Stimulated activated CD4-positive, alpha-beta T cell treated with anti-CD3 and anti-CD28 coated beads, TNF-alpha, amount 100 ng/mL, for 48 hours (primary cell): Measurements from ENCODE around the gene MEIOB.
A peak's percentile ranks its signal among the peaks of the same experiment; 100 is the strongest.
"Not testable (repeated sequence)": the region's sequence is repeated elsewhere in the genome, so short reads cannot be mapped to it uniquely, and the experiment has no call there.

Source experiments
- DNase-seq, 3 donors: peaks; one replicate each; pipeline ENCODE4 v3.0.0-alpha.2; 2020; ENCODE audit warnings: low read depth in 3 of 3

MEIOB gene

DNA sequence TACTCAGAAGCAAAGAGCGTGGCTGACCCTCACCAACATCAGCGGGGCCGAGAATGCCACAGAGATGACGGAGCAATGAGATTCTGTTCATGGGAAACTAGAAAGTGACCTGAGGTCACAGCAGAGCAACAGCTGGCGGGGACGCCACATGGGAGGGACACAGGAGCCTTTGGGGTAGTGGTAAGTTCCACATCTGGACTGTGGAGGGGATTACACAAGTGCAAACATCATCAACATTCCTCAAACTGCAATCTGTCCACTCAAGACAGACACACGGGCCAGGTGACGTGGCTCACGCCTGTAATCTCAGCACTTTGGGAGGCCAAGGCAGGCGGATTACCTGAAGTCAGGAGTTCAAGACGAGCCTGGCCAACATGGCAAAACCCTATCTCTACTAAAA lies 56.5 kb downstream of the MEIOB start:
- DNase-seq, result no peak

DNA sequence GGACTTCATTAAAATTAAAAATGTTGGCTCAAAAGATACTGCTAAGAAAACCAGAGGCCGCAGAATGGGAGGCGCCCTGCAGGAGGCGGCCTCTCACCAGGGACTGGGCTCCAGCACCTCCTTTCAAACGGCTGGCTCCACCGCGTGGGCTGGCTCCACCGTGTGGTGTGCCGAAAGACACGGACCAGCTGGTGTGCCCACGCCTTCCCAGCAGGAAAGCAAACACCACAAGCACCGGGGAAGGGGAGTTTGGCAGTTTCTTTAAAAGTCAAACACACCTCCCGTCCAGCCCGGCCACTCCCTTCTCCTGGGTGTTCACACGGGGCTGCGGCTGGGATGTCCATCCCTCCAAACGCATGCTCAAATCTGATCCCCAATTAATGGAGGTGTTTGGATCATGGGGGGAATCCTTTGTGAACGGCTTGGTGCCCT lies 59.2 kb downstream of the MEIOB start:
- peak; percentile 35 to 57 (median 55) for DNase-seq

DNA sequence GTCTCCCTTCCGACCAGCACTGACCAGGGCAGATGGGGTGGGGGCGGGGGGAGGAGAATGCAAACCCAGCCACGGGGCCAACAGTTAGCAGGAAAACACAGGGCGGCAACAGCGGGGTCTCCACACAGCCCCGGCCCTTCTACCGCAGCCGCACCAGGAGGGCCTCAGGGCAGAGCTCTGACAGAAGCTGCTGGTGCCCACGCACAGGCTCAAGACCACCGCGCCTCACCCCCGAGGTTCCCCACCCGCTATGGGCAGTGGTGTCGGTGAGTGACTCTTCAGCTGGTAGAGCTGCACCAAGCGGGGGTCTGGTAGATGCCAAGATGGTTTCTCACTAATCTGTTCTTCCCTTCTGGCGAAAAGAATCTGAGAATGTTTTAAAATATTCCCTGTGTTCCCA lies 61.4 kb downstream of the MEIOB start:
- DNase-seq, result no peak

DNA sequence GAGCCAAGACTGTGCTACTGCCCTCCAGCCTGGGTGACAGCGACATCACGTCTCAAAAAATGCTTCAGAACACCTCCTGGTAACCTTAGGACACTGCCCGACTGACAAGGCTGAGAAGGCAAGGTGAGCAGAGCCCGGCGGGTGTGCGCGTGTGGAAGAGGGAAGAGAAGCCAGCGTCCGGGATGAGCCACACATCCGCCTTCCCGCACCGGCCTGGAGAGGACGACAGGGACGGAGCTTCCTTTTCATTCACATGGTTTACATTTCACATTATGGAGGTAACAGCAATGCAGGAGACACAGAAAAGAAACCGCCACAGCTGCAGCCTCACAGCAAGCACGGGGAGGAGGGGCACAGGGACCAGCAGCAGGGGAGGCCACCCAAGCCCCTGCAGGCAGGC lies 61.9 kb downstream of the MEIOB start:
- no peak for DNase-seq

DNA sequence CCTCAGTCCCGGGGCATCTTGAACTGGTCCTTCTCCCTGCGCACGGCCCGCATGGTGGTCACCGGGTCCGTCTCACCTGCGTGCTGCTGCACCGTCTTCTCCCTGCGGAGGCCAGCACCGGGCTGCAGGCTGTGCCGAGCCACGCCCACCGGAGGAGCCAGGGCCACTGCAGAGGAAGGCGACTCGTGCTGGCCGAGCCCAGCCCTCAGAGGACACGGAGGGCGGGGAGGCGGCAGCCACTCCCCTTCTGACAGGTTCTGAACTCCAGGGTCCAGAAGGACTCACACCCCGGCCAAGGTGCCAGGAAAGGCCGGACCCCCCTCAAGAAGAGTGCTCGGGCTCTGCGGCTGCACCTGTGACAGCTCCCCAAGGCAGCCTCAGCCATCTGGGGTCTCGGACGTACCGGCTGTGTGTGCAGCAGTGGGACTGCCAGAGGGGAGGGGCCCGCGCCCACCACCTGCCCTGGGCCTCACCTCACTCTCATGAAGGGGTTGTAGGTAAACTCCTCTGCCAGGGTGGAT lies 62.6 kb downstream of the MEIOB start:
- DNase-seq, result no peak

DNA sequence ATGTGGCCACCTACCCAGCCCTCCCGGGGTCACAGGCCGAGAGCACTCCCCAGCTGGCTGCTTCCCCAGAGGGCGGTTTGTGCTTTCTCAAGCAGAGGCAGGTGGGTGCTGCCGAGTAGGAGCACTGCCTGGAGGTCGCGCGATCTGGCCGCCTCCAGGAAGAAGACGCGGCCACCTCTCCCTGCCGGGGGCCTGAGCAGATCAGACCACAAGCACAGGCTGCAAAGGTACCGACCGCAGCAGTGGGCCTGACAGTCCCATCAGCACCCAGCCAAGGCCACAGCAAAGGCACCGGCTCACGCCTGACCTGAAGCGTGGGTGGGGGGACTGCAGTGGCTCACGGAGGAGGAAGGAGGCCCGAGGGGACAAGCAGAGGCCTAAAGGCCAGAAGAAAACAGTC lies 63.3 kb downstream of the MEIOB start:
- no peak for DNase-seq

DNA sequence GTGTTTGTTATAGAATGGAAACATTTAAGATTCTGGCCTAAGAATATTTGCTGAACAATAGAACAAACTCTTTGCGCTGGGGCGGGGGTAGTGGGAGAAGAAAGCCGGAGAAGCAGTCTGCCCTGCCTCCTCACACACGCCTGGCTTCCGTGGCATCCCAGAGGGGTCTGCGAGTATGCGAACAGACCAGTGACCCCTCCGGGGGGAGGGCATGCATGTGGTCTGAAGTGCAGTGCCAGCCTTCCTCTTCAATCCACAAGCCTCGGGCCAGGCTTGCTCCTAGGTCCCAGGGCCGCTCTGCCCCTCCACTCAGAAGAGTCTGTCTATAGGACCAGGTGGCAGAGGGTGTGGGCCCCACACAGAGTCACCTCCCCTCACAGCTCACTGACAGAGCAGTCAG lies 64.3 kb downstream of the MEIOB start:
- no peak for DNase-seq

DNA sequence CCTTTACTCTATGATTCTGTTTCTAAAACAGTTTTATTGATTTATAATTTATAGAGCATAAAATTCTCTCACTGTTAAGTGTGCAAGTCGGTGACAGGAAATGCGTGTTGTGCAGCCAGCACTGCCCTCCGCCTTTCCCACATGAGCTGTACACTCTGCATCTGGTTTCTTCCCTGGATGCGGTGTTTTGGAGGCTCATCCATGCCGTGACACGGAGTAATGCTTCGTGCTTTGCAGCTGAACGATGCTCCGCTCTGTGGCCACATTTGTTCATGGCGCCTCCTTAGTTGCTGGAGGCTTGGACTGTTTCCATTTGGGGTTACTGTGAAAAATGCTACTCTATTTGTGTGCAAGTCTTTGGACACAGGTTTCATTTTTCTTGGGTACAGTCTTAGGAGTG lies 71.3 kb downstream of the MEIOB start:
- no peak for DNase-seq

DNA sequence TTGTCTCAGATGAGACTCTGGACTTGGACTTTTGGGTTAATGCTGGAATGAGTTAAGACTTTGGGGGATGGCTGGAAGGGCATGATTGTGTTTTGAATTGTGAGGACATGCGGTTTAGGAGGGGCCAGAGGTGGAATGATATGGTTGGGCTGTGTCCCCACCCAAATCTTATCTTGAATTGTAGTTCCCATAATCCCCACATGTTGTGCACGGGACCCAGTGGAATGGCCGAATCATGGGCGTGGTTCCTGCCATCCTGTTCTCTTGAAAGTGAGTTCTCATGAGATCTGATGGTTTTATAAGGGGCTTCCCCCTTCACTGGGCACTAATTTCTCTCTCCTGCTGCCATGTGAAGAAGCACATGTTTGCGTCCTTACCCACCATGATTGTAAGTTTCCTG lies 72.7 kb downstream of the MEIOB start:
- not testable (repeated sequence) for DNase-seq

DNA sequence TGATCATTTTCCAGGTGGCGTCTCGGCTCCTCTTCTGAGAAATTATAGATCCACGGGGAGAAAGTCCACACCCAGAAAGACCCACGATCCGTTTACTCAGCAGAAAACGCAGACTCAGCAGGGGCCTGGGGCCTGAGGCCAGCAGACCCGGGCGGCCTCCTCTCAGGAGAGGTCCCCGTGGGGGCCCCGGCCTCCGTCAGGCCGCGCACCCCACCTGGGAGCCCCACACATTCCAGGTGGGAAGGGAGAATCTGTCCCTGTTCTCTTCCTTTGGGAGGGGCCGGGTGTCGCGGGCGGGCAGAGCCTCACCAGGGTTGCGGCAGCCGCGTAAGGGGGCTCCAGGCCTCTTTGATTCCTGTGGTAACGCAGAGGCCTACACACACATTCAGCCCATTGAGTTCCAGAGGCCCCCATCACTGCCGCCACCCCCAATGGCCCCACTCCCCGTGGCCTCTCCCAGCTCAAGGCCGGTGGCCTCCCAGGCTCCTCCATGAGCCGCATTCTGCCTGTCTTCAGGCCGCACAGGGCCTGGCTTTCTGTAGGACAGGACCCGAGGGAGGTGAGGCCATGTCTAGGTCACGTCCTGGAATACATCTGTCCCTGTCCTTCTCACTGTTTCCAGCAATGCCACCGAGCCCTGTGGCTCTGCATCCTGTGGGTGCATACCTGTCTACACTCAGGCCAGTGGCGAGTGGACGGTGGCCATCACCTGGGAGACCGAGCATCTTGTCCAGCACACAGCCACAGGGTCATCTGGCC lies 76.9 kb downstream of the MEIOB start:
- no peak for DNase-seq

DNA sequence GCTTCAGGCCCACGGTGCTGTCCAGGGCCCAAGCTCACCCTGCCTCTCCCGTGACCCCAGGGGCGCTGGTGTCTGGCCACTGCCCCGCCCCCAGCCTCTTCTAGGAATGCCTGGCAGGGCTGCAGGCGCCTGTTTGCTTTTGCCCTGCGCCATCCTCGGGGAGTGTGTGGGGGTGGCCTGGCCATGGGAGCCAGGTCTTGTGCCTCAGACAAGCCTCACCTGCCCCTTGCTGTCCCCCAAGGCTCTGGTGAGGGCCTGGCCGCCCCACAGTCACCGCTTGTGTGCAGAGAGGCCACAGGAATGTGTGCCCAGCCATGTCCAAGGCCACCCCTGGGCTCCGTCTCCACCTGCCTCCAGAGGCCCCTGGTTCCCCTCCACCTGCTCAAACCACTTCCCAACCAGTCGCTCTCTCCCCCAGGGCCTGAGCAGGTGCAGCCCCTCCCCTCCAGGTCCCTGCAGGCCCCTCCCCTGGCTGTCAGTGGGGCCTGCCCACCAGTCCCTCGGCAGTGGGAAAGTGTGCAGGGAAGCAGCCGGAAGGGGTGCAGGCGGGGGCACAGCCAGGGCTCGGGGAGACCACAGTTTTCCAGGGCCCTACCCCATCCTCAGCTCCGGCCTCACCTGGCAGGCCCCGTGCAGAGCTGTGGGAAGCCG lies 77.6 kb downstream of the MEIOB start:
- no peak for DNase-seq

DNA sequence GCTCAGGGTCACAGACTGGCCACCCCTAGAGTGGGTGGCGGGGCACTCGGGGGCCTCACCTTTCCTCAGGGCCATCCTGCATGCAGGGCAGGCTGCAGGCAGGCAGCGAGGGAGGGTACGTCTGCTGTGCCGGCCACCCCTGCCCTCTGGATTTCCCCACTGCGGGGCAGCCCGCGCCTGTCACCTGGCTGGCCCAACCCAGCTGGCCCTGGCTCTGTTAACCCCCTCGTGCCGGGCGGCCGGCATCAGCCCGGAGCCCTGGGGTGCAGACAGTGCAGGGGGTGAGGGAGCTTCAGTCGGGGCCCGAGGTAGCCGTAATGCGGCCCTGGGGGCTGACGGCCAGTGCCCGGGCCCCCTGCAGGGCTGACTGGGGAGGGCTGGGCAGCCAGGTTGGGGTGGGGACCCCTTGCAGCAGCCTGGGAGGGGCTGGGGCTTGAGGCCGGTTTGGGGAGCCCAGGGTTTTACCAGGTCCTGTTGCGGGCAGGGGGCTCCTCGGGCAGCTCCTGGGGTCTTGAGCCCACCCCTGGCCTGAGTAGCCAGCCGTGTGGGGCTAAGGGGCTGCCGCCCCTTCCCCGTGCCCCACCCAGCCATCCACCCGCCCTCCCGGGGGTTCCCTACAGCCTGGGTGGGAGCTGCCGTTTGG lies 78.3 kb downstream of the MEIOB start, which contains the start of gene IGFALS:
Gene IGFALS (minus strand): TSS at position 128 of the 643 bp plus-strand sequence. CDS start 53 bp downstream, at position 75.
- no peak for DNase-seq

DNA sequence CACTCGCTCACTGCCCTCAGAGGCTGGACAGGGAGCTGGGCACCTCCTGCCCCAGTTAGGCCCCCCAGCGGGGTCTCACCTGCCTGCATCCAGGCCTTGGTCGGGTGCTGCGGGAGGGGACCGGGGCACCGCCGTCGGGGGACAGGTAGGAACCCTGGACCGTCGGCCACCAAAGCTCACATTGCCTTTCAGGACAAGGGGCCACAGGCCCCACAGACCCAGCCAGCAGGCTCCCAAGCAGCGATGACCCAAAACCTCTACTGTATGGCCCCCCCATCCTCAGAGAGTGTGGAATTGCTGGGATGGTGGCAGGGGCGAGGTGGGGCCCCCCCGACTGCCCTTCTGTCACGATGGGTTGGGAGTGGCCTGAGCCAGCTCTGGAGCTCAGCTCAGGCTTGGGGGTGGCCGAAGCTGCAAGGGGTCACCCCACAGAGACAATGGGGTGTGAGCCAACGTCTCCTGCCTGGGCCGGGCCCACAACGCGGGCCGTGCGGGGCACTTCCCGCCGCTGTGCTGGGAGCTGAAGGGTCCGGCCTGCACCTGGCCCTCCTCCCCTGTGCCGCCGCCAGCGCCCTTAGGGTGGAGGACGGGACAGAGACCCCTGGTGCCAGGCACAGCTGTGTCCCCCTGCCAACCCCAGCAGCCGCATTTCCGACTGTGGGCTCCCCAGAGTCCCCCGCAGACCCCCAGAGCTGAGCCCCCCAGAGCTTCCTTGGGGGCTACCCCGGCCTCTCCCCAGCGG lies 79.0 kb downstream of the MEIOB start:
- no peak for DNase-seq

DNA sequence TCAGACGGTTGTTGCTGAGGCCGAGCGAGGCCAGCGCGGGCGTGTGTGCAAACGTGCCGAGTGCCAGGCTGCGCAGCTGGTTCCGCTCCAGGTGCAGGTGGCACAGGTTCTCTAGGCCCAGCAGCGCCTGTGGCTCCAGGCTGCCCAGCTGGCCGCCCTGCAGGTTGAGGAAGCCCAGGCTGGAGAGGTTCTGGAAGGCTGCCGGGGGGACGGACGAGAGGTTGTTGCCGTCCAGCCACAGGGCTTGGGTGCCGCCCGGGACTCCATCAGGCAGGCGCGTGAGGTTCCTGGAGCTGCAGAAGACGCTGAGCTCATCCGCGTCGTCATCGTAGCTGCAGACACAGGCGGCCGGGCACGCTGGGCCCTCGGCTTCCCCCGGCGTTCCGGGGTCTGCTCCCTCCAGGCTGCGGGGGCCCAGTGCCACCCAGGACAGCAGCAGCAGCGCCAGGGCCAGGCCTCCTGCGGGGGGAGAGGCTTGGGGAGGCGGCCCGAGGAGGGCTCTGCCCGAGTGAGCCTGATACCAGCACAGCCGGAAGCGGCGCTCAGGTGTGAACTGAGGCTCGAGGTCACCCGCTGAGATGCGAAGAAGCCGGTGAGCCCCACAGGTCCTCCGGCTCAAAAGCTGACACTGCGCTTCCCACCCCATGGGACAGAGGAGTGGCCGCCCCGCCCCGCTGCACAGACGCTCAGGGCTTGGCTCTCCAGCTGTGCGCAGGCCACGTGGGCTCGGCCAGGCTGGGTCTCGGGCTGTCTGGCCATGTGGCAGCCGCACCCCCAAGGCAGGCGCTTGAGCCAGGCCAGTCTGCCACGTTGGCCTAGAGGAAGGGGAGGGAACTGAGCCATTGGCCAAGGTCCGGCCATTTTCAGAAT lies 79.8 kb downstream of the MEIOB start:
- no peak for DNase-seq

DNA sequence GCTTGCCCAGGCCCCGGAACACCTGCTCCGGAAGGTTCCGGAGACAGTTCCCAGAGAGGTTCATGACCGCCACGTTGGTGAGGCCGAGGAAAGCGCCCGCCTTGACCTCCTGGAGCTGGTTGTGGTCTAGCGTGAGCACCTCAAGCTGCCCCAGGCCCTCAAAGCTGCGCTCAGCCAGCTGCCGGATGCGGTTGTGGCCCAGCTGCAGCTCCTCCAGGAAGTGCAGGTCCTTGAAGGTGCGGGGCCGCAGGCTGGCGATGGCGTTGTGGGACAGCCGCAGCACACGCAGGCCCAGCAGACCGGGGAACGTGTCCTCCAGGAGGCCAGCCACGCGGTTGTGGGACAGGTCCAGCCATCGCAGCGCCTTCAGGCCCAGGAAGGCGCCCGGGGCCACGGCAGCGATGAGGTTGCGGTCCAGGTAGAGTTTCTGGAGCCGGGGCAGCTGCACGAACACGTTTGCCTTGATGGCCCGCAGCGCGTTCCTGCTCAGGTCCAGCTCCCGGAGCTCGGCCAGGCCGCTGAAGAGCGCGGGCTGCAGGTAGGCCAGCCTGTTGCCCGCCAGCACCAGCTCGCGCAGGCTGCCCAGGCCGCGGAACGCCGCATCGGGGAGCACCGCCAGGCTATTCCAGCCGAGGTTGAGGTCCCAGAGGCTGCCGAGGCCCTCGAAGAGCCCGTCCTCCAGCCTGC lies 80.6 kb downstream of the MEIOB start:
- DNase-seq, result no peak

DNA sequence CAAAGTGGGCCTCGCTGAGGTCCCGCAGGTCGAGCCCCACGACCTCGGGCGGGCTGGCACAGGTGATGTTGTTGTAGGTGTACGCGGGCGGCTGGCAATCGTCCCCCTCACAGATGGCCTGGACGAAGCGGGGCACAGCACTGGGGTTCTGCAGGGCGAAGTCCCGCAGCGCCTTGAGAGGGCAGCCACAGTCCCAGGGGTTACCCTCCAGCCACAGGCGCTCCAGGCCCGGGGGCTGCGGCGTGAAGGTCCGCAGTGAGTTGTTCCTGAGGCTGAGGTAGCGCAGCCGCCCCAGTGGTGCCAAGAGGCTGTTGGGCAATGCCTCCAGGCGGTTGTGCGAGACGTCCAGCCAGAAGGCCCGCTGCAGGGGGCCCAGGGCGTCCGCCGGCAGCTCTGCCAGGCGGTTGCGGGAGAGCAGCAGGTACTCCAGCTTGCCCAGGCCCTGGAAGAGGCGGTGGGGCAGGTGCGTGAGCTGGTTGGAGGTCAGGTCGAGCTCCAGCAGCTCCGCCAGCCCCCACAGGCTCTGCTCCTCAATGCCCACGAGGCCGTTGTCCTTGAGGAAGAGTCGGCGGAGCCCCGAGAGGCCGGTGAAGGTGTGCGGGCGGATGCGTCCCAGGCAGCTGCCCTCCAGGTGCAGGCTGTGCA lies 81.2 kb downstream of the MEIOB start:
- DNase-seq, result no peak

DNA sequence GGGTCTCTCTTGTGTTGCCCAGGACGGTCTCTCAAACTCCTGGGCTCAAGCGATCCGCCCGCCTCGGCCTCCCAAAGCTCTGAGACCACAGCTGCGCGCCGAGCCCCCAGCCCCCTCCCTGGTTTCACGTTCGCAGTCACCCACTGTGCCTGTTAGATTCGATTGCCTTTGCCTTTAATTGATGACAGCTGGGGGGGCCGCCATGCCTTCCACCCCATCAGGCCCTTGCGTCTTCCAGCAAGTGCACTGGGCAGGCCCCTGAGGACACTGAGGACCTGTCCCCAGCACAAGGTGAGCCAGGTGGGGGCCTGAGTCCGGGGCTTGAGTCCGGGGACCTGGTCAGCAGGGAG lies 81.7 kb downstream of the MEIOB start:
- DNase-seq, result no peak

DNA sequence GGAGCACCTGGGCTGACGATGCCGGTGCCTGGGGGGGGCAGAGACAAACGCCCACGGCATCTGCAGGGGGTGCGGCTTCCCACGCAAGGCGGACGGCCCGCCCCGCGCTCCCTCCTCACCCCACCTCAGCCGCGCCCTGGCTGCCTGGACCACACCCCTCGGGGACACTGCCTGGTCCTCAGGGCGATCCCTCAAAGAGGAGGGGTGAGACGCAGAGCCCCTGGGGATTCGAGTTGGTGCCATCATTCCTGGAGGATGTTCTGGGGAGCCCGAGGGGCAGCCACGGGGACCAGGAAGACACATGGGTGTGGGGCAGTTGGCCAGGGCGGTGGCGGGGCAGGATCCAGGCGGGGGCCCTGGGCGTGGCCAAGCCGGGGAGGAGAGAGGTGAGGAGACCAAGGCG lies 82.3 kb downstream of the MEIOB start:
- DNase-seq, result no peak

DNA sequence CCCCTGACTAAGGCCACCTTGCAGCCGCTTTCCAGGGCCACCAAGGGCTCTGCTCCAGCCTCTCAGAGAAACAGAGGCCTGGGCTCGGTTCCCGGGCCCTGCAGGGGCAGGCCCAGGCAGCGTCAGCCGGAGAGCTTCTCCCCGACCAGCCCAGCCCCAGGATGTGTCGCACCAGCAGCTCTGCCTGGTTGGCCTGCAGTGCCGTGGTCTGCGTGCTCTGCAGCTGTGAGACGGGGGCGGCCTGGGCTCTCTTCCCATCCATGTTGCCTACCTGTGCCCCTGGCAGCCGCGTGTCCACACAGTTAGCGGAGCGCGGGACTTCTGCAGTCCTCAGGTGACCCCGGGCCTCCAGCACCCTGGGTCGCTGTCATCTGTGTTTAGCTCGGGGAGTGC lies 83.3 kb downstream of the MEIOB start:
- DNase-seq, result no peak

DNA sequence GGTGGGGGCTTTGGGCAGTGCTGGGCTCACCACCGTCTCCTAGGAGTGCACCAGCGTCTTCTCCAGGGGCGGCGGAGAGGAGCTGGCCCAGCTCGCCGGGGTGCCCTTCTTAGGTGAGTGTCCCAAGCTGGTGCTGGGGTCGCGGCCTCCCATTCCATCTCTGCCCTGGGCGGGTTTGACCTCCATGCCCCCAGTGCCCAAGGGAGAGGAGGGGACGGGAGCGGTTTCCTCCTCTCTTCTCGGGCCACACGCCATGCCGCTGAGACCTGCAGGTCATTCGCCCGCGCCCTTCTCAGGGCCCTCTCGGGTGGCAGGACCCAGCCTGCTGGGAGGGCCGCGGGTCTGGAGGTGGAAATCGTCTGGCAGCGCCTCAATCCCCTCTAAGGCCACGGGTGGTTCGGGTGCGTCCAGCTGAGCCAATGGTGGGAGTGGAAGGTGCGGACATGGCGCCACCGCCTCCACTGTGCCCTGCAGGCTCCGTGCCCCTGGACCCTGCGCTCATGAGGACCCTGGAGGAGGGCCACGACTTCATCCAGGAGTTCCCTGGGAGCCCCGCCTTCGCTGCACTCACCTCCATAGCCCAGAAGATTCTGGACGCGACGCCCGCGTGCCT lies 83.8 kb downstream of the MEIOB start:
- DNase-seq, result no peak
